ENCODE measurements around the gene SLC22A23.

DNA sequence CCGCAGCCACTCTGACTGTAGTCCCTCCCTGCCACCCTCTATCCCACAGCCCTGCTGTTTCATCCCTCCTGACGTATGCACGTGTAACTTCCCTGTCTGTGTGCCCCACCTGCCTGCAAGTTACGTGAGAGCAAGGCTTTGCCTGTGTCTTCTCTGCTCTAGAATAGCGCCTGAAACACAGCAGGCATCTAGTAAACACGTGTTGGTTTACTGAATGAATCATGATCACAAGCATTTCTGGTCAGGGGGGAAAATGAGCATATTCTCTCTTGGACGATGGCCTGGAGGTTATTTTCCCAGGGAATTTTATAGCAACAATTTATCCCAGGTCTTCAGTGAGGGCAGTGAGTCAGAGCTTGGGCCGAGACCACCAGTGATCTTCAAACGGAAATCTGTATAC, 159.8 kb downstream of the SLC22A23 start:
- TF ChIP-seq, protein P1, sequence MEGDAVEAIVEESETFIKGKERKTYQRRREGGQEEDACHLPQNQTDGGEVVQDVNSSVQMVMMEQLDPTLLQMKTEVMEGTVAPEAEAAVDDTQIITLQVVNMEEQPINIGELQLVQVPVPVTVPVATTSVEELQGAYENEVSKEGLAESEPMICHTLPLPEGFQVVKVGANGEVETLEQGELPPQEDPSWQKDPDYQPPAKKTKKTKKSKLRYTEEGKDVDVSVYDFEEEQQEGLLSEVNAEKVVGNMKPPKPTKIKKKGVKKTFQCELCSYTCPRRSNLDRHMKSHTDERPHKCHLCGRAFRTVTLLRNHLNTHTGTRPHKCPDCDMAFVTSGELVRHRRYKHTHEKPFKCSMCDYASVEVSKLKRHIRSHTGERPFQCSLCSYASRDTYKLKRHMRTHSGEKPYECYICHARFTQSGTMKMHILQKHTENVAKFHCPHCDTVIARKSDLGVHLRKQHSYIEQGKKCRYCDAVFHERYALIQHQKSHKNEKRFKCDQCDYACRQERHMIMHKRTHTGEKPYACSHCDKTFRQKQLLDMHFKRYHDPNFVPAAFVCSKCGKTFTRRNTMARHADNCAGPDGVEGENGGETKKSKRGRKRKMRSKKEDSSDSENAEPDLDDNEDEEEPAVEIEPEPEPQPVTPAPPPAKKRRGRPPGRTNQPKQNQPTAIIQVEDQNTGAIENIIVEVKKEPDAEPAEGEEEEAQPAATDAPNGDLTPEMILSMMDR (IDR thresholded peaks at IDR 0.05; ENCODE audit: borderline replicate concordance, extremely low read depth, low read length, poor library complexity, severe bottlenecking) = no peak
- no peak for TF ChIP-seq EZH2 (IDR thresholded peaks at IDR 0.05; ENCODE audit: borderline replicate concordance, low read depth, low read length, severe bottlenecking)

All from DND-41 (cell line).